ENCODE data around the gene LRMDA. TPM values are rescaled to one million over a fixed set of nuclear protein-coding genes. Genes with fewer than 3 reads are reported as not detected.

LRMDA gene
- total and polyA plus RNA-seq, 10 of the 15 experiments (the other 5 are each of a cell fraction or from before 2014, with no cell fraction given), result 0.07 to 0.54 (median 0.29) TPM; not detected in 4

DNA sequence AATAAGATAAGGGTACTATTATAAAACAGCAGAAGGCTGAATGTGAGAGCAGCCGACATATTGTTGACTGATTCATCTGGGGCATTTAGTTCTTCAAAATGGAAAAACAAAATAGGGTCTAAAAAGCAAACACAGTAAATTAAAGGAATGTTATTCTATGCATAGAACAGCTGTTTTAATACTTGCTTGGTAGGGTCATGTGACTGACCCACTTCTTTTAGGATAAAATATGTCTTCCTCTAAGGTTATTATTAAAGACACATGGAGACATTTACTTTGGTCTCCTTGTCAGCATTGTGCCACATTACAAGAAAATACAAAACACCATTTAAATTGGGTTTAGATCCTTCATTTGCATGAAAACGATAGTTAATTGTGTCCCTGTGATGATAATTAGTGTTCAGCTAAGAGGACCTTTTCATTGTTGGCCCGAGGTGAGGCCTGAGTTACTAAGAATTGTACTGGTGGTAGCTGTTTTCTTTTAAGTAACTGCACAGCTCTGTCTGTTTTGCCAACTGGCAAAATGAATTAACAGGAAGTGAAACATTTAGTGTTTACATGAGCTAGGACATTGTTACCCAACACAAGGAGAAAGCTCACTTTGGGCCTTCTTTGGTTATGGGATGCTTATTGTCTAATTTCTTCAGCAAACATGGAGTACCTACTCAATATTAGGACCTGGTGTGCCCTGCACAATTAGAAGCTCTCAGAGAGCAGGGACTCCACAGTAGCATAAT, 764.4 kb downstream of the LRMDA start:
- Histone ChIP-seq H3K9ac (ENCODE audit: control insufficient read depth, insufficient read depth, low read length) (no peak overlapping the region), H3K79me2 (ENCODE audit: control insufficient read depth, insufficient read depth, low read length) (no peaks in the 10 kb centered on the region), H2AFZ (ENCODE audit: control insufficient read depth, low read depth, low read length) (no peak overlapping the region), H4K20me1 (ENCODE audit: control insufficient read depth, insufficient read depth) (no peaks in the 10 kb centered on the region), H3K27ac (ENCODE audit: control insufficient read depth, insufficient read depth) (no peak overlapping the region), H3K9me3 (replicated peaks; ENCODE audit: control insufficient read depth, insufficient read depth, low read length) (no peaks in the 10 kb centered on the region), H3K4me2 (ENCODE audit: control insufficient read depth, insufficient read depth) (no peak overlapping the region), H3K27me3 (replicated peaks in 1 of 2; ENCODE audit: control insufficient read depth in 2 of 2, insufficient read depth in 2 of 2, low read length in 1 of 2) (no peaks in the 10 kb centered on the region), H3K36me3 (ENCODE audit: control insufficient read depth in 2 of 2, insufficient read depth in 2 of 2, low read length in 1 of 2) (no peaks in the 10 kb centered on the region), H3K4me3 (no peak overlapping the region), H3K4me1 (ENCODE audit: control insufficient read depth, insufficient read depth, low read length) (no peaks in the 10 kb centered on the region)
- intact Hi-C loops (cut with micrococcal nuclease; ENCODE audit: unreplicated experiment), result no loop called here
- BruUV-seq (replicated peaks), result no TSS peak
- SMC1A ChIA-PET (ENCODE audit: uncharacterized antibody, unreplicated experiment), result interaction anchor here (1.1 to 1.2 kb wide), 2 partner anchors 16 to 107 kb away, joined by 3 to 5 read pairs; no protein-coding TSS in a partner anchor
- ATAC-seq (peak; percentile 40; the same call in 2 of the 3 replicates), DNase-seq (ENCODE audit: low read depth, low spot score) (no peak), FAIRE-seq (no peak)
- RAD21 ChIA-PET (ENCODE audit: unreplicated experiment), result interaction anchor here (1.1 to 1.3 kb wide), 2 partner anchors 11 to 56 kb away, joined by 3 read pairs; no protein-coding TSS in a partner anchor
- 17% methylated on average over 3 of the region's 3 CpGs for WGBS (ENCODE audit: insufficient coverage, insufficient replicate concordance, low lambda C conversion rate, missing lambda C conversion rate)
- POLR2A ChIA-PET, result no interaction called here
- in situ Hi-C loops (cut with MboI), result no loop called here
- CTCF ChIA-PET, result interaction anchor here (0.6 to 1.8 kb wide), 3 partner anchors 9 to 76 kb away, joined by 3 to 5 read pairs (median 4); no protein-coding TSS in a partner anchor
- TF ChIP-seq SPI1 (IDR thresholded peaks at IDR 0.05; ENCODE audit: borderline replicate concordance, insufficient read depth, low read depth, low read length) (peak; percentile 44; the same call in 1 of the 2 replicates), PAX8 (IDR thresholded peaks at IDR 0.05) (no peak)

DNA sequence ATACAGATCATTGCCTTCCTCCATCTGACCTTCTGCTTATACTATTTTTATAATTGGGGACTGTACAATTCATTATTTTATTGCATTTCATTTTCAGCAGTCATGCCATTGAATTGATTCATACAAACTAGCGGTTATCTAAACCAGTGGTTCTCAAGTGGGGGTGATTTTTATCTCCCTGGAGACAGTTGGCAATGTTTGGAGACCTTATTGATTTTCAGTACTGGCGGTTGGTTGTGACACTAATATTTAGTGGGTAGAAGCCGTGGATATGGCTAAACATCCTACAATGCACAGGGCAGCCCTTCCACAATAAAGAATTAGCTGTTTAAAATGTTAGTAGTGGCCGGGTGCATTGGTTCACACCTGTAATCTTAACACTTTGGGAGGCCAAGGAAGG, 765.9 kb downstream of the LRMDA start:
- no peak overlapping the region for H3K27ac ChIP-seq (ENCODE audit: control insufficient read depth, insufficient read depth)
- ATAC-seq (no peak), FAIRE-seq (no peak), DNase-seq (ENCODE audit: low read depth, low spot score) (no peak)
- H3K9me3 ChIP-seq (replicated peaks; ENCODE audit: control insufficient read depth, insufficient read depth, low read length), result no peaks in the 10 kb centered on the region
- intact Hi-C loops (cut with micrococcal nuclease; ENCODE audit: unreplicated experiment) (no loop called here), in situ Hi-C loops (cut with MboI) (no loop called here)
- TF ChIP-seq EZH2 (IDR thresholded peaks at IDR 0.05; ENCODE audit: borderline replicate concordance, control insufficient read depth, low read depth, low read length), result no peak
- RAD21 ChIA-PET (ENCODE audit: unreplicated experiment), result interaction anchor here (0.9 kb wide), 1 partner anchor 10 kb away, joined by 3 read pairs; no protein-coding TSS in a partner anchor
- H4K20me1 ChIP-seq (ENCODE audit: control insufficient read depth, insufficient read depth), result no peaks in the 10 kb centered on the region
- 31% methylated on average over 4 of the region's 4 CpGs for WGBS (ENCODE audit: insufficient coverage, insufficient replicate concordance, low lambda C conversion rate, missing lambda C conversion rate)
- H3K4me3 ChIP-seq, result no peak overlapping the region
- no peaks in the 10 kb centered on the region for H3K4me1 ChIP-seq (ENCODE audit: control insufficient read depth, insufficient read depth, low read length)
- BruUV-seq (replicated peaks), result no TSS peak
- POLR2A ChIA-PET, result no interaction called here
- H2AFZ ChIP-seq (ENCODE audit: control insufficient read depth, low read depth, low read length), result no peak overlapping the region
- SMC1A ChIA-PET (ENCODE audit: uncharacterized antibody, unreplicated experiment), result no interaction called here
- H3K79me2 ChIP-seq (ENCODE audit: control insufficient read depth, insufficient read depth, low read length), result no peaks in the 10 kb centered on the region
- H3K4me2 ChIP-seq (ENCODE audit: control insufficient read depth, insufficient read depth), result no peak overlapping the region
- no peaks in the 10 kb centered on the region for H3K27me3 ChIP-seq (replicated peaks in 1 of 2; ENCODE audit: control insufficient read depth in 2 of 2, insufficient read depth in 2 of 2, low read length in 1 of 2)
- CTCF ChIA-PET, result interaction anchor here (1.8 kb wide), 1 partner anchor 18 kb away, joined by 5 read pairs; no protein-coding TSS in a partner anchor
- no peaks in the 10 kb centered on the region for H3K36me3 ChIP-seq (ENCODE audit: control insufficient read depth in 2 of 2, insufficient read depth in 2 of 2, low read length in 1 of 2)
- H3K9ac ChIP-seq (ENCODE audit: control insufficient read depth, insufficient read depth, low read length), result no peak overlapping the region

Data from GM12878 (cell line).